ENCODE measurements around the gene SIGLEC12.

SIGLEC12 gene

DNA sequence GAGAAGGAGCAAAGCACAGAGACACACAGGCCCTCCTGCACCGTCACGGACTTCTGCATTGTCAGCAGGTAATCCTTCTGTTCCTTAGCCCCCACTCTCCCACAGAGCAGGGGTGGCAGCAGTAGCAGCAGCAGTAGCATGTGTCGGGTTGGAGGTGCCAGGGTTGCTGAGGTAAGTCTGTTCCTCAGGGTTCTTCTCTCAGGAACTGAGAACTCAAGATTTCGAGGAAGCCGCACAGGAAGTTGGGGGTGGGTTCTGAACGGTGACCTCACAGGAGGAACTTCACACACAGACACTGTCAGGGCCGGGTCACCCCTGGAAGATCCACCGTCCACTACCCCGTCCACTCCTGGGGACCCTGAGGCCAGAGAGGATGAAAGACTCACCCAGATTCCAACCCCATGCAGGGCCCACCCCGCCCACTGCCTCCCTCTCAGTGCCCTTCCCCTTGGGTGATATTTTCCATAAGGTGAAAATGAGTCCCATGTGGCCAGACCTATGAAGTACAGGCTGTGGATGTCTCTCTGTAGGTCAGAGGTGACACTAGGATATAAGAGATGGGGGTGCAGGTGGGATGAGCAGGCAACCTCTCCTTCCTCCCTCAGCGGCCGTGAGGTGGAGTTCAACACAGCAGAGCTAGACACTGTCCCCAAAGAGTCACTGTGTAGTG is at the start of gene SIGLEC12:
Gene SIGLEC12 (minus strand): TSS at position 207 of the 670 bp plus-strand sequence. CDS start 67 bp downstream, at position 140.
- DNase-seq, result no peak

DNA sequence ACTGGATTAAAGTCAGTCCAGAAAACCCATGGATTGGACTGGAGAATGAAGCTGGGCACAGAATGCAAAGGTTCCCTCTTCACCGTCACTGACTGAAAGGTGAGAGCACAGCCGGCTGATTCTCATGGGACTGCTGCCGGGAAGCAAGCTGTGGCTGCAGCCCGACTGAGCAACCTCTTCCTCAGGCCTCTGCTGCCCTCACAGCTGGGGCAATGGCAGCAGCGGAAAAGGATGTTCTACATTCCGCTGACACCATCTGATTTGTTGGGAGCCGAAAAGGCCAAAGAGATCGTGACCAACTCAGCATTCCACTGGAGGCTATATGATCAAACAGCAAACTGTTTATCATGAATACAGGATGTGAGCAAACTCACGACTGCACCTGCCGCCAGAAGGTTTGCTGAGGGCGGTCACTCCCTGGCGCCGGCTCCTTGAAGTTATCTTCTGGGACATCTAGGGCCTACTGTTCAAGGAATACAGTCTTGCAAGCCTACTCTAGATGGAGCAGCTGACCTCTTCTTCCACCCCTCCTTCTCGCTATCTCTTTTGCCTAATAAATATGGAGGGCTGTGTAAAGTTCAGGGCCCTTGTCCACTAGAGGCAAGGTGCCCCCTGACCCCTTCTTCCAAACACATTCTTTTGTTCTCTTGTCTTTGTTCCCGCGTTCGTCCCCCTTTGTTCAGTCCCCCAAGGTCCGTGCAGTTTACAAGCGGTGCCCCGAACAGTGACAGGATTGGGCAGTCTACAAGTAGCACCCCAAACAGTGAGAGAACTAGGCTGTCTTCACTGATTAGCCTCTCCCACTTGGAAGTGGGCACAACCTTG is 49.5 kb upstream of the SIGLEC12 start:
- DNase-seq, result no peak

DNA sequence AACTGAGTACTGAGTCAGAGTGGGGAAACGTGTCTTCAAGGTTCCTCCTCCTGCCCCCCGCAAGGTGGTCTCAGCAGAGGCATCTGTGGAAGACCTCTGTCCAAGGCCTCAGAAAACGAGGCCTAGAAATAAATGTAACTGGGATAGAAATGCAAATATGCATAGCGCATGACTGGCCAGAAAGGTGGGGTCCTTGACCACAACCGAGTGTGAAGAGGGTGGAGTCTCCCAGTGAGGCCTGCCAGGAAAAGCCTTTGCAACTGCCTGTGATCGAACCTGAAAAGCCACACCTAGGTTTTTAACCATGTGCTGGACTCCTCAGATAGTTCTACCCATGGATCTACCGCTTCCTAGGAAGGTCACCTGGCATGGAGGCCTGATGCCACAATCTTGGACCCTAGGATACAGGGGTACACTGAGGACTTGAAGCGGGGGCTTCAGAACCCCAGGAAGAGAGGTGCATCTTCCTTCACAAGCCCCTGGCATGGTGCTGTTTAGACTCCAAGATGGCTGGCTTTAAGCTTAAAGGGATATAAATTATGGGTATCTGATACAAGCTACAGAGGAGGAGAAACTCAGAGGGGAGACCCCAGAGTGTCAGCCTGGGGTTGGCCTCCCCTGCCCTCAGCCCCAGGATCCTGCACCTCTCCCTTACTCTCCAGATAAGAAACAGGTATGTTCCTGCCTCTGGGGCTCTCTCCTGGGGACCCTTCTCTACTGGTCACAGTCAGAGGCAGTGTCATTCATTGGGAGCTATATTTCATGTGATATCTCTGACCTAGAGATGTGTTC is 48.1 kb upstream of the SIGLEC12 start:
- no peak for DNase-seq

GRCh38 chr19:51548891-51549305 is 47.3 kb upstream of the SIGLEC12 start:
- DNase-seq, result no peak

DNA sequence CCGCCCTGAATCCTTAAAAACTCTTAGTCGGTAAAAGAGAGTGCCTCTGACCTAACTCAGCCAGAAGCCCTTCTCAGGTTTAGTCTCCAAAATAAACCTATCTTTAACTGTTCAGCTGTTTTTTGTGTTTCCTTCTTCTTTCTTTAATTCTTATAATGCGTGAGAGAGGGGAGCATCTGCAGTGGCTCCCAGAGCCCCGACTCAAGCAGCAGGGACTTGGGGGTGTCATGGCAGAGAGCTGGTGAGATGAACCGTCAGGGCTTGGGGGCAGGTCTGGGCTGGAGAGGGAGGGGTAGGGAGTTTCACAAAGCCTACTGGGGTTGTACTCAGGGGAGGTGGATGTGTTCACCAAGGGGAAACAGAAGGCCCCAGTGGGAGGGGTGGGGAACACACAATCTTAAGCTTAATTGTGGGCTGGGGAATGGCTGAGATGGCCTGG is 46.6 kb upstream of the SIGLEC12 start:
- DNase-seq, result no peak

- DNase-seq, result no peak
Measured at GRCh38 chr19:51547397-51548212, 46.0 kb upstream of the SIGLEC12 start.

DNA sequence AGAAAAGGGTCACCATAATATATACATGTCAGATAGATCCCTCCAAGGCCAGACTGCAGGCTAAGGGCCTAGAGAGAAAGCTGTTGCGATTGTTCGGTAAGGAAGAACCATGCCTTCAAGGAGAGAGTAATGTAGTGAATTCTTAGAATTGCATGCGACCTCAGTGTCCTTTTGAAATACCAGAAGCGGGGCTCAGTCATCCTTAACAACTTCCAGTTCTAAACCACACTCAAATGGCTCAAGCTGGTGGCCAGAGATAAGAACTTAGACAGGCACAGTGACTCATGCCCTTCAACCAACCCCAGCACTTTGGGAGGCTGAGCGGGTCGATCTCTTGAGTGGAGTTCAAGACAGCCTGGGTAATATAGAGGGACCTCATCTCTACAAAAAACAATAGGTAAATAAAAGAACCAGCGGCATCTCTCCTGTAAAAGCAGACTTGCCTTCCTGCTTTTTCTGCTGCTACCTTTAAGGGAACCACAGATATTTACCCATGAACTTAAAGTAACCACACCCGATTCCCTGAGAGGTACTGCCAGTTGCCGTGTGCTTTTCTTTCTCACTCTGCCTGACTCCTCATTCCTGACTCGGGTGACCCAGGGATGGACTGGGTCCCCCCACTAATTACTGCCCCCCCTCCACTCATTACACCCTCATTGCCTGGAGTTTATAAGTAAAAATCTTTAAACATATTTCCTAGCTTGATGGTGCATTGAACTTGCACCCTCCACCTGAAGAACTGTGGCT is 45.2 kb upstream of the SIGLEC12 start:
- DNase-seq, result no peak

GRCh38 chr19:51546107-51546649 is 44.6 kb upstream of the SIGLEC12 start:
- no peak for DNase-seq

DNA sequence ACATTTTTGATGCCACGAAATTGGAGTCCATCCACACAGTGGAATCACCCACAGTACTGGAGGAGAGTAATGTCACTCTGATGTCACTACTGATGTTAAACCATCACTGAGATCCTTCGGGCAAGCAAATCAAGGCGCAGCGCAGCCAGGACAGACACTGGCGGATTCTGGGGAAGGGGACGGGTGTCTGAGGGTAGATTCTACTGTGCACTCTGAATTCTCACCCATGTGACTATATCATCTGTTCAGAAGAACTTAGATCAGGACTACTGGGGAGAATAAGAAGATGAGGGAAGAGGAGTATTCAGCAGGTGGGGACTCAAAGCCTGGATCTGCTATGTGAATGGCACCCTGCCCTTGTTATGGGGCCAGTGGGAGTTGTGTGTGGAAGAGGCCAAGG is 42.4 kb upstream of the SIGLEC12 start:
- no peak for DNase-seq

DNA sequence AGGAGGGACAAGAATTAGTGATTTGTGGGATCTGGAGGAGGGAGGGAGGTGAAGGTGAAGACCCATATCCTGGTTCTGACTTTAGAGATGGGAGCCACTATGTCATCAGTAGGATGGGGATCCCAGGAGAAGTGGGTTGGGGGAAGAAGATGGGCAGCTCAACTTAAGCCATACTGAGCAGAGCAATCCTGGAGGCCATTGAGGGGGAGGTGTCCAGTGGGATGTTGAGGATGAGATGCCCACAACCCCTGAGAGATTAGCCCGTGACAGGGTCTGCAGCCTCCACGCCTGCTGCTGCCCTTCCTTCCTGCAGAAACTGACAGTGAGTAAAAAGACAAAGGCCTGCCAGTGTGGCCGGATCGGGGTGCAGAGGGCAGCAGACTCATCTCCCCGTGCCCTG is 41.1 kb upstream of the SIGLEC12 start:
- no peak for DNase-seq

- DNase-seq, result no peak
Measured at GRCh38 chr19:51541458-51542357, 40.1 kb upstream of the SIGLEC12 start.

DNA sequence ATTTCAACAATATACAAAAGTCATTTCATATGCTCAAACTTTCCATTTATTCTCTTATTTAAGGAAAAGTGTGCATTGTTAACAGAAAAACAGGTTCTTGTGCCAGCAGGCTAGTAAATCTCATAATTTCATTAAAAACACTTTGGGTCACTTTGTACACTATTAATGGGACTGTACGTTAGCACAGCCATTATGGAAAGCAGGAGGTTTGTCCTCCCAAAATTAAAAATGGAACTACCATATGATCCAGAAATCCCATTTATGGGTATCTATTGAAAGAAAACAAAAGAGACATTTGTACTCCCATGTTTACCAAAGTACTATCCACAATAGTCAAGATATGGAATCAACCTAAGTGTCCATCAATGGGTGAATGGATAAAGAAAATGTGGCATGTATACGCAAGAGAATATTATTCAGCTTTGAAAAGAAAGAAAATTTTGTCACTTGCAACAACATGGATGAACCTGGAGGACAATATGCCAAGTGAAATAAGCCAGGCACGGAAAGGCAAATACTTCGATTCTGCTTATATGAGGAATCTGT is 38.3 kb upstream of the SIGLEC12 start:
- no peak for DNase-seq

- DNase-seq, result no peak
Measured at GRCh38 chr19:51535535-51535934, 33.9 kb upstream of the SIGLEC12 start.

GRCh38 chr19:51531349-51532315 is 30.0 kb upstream of the SIGLEC12 start, which contains the start of gene SIGLEC6:
Gene SIGLEC6, minus strand, starts transcription at chr19:51531670. Its CDS starts 22 bp downstream, at chr19:51531648.
- DNase-seq, result no peak

- DNase-seq, result no peak
Measured at GRCh38 chr19:51530616-51531015, 29.0 kb upstream of the SIGLEC12 start.

- DNase-seq, result no peak
Measured at GRCh38 chr19:51529301-51529700, 27.7 kb upstream of the SIGLEC12 start.

- no peak for DNase-seq
Measured at GRCh38 chr19:51525651-51526050, 24.1 kb upstream of the SIGLEC12 start.

GRCh38 chr19:51524666-51525264 is 23.2 kb upstream of the SIGLEC12 start:
- no peak for DNase-seq
